Astrocyte (in vitro differentiated cells and primary cell): ENCODE measurements around the gene KIAA1614. TPM values are rescaled to one million over a fixed set of nuclear protein-coding genes. Genes with fewer than 3 reads are reported as not detected.

ENCODE experiments used
- DNase-seq: peaks from one replicate; pipeline ENCODE4 v3.0.0-alpha.2; 2010; ENCODE audit warnings: low read depth
- FAIRE-seq: peaks from 2 replicates; lab custom pipeline; 2011; peaks lifted over from hg19 to GRCh38; lab: Jason Lieb, UNC
- H2AFZ ChIP-seq: 2 replicates; pipeline ENCODE4 v1.6.0; 2012; ENCODE audit warnings: low read depth, low read length, inconsistent platforms
- H3K27ac ChIP-seq: 2 replicates; pipeline ENCODE4 v1.5.1; 2011; ENCODE audit warnings: low read depth, low read length, inconsistent platforms
- H3K27me3 ChIP-seq: 2 replicates; pipeline ENCODE4 v1.6.0; 2011; ENCODE audit warnings: low read length, inconsistent platforms; ENCODE audit not compliant: insufficient read depth
- H3K36me3 ChIP-seq: 2 replicates; pipeline ENCODE4 v1.5.1; 2011; ENCODE audit warnings: low read length, inconsistent platforms; ENCODE audit not compliant: insufficient read depth
- H3K4me1 ChIP-seq: 2 replicates; pipeline ENCODE4 v1.5.1; 2011; ENCODE audit warnings: low read length, inconsistent platforms; ENCODE audit not compliant: insufficient read depth
- H3K4me2 ChIP-seq: 2 replicates; pipeline ENCODE4 v1.6.0; 2012; ENCODE audit warnings: low read length, inconsistent platforms
- H3K4me3 ChIP-seq: 2 replicates; pipeline ENCODE4 v1.5.1; 2011; ENCODE audit warnings: low read depth, mild to moderate bottlenecking, low read length, inconsistent platforms; ENCODE audit not compliant: insufficient read depth
- H3K79me2 ChIP-seq: 2 replicates; pipeline ENCODE4 v1.6.0; 2012; ENCODE audit warnings: mild to moderate bottlenecking, low read length, inconsistent platforms; ENCODE audit not compliant: insufficient read depth
- H3K9ac ChIP-seq: 2 replicates; pipeline ENCODE4 v1.6.0; 2012; ENCODE audit warnings: mild to moderate bottlenecking, low read length, inconsistent platforms
- H3K9me3 ChIP-seq: 2 replicates; pipeline ENCODE4 v1.5.1; 2012; ENCODE audit warnings: low read depth, mild to moderate bottlenecking, low read length, inconsistent platforms; ENCODE audit not compliant: insufficient read depth
- H4K20me1 ChIP-seq: 2 replicates; pipeline ENCODE4 v1.6.0; 2012; ENCODE audit warnings: low read length, inconsistent platforms; ENCODE audit not compliant: insufficient read depth
- H3K27ac Mint-ChIP-seq: one replicate; pipeline ENCODE4 v1.8.0; 2021; ENCODE audit warnings: mild to moderate bottlenecking, mixed read lengths; ENCODE audit not compliant: unreplicated experiment
- H3K27me3 Mint-ChIP-seq: one replicate; pipeline ENCODE4 v1.8.0; 2021; ENCODE audit warnings: low read depth, mixed read lengths; ENCODE audit not compliant: unreplicated experiment
- H3K36me3 Mint-ChIP-seq: one replicate; pipeline ENCODE4 v1.8.0; 2021; ENCODE audit warnings: low read depth, mixed read lengths; ENCODE audit not compliant: unreplicated experiment
- H3K4me1 Mint-ChIP-seq: one replicate; pipeline ENCODE4 v1.8.0; 2021; ENCODE audit warnings: low read depth, mixed read lengths; ENCODE audit not compliant: unreplicated experiment
- H3K4me3 Mint-ChIP-seq: one replicate; pipeline ENCODE4 v1.8.0; 2021; ENCODE audit warnings: mild to moderate bottlenecking, moderate library complexity, mixed read lengths; ENCODE audit not compliant: unreplicated experiment
- H3K9me3 Mint-ChIP-seq: one replicate; pipeline ENCODE4 v1.8.0; 2021; ENCODE audit warnings: mild to moderate bottlenecking, mixed read lengths; ENCODE audit not compliant: unreplicated experiment
- EZH2 ChIP-seq: IDR thresholded peaks from 2 replicates; pipeline ENCODE4 v1.6.1; 2012; ENCODE audit warnings: mild to moderate bottlenecking, low read length, inconsistent platforms; ENCODE audit not compliant: insufficient read depth
- total RNA-seq: library from RNA; stranded (reverse); gene quantifications from 2 replicates; pipeline ENCODE4 v1.2.1, GENCODE V29; 2021
- TF ChIP-seq, protein P1 (sequence below): IDR thresholded peaks from 2 replicates; pipeline ENCODE4 v1.5.1; 2011; ENCODE audit warnings: low read depth, mild to moderate bottlenecking, inconsistent platforms, low read length, moderate library complexity; ENCODE audit not compliant: insufficient read depth

Gene KIAA1614
- total RNA-seq, 1 donor from 2014 or later: 0.84 TPM

DNA sequence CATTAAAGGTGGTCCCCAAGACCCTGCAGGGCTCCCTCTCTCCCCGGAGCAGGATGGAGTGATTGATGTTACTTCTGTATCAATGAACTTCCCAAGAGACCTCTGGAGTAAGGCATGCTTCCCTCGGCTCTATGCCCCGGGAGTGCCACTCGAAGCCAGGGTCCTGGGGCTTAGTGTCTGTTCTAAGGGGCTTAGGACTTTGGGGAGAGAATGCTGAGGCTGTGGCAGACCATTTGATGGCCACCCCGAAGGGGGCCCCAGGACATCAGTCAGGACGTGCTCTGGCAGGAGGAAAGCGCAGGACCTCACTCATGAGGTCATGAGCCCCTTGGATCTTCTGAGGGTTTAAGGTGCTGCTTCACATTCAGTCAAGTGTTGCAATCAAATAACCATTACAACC lies 7.5 kb downstream of the KIAA1614 start:
- H3K27me3 ChIP-seq: no peaks in the 10 kb centered on the region
- Mint-ChIP-seq H3K27me3 (peaks cover 22% of the 10 kb centered on the region), H3K4me1 (peaks cover 18% of the 10 kb centered on the region), H3K36me3 (peaks cover 4% of the 10 kb centered on the region), H3K9me3 (no peaks in the 10 kb centered on the region), H3K4me3 (no peak overlapping the region), H3K27ac (no peak overlapping the region)
- no peaks in the 10 kb centered on the region for H3K36me3 ChIP-seq
- H3K79me2 ChIP-seq: no peaks in the 10 kb centered on the region
- no peak overlapping the region for H3K9ac ChIP-seq
- H2AFZ ChIP-seq: no peak overlapping the region
- no peak for DNase-seq
- H3K27ac ChIP-seq: no peak overlapping the region
- H4K20me1 ChIP-seq: no peaks in the 10 kb centered on the region
- FAIRE-seq: no peak
- TF ChIP-seq, protein P1, sequence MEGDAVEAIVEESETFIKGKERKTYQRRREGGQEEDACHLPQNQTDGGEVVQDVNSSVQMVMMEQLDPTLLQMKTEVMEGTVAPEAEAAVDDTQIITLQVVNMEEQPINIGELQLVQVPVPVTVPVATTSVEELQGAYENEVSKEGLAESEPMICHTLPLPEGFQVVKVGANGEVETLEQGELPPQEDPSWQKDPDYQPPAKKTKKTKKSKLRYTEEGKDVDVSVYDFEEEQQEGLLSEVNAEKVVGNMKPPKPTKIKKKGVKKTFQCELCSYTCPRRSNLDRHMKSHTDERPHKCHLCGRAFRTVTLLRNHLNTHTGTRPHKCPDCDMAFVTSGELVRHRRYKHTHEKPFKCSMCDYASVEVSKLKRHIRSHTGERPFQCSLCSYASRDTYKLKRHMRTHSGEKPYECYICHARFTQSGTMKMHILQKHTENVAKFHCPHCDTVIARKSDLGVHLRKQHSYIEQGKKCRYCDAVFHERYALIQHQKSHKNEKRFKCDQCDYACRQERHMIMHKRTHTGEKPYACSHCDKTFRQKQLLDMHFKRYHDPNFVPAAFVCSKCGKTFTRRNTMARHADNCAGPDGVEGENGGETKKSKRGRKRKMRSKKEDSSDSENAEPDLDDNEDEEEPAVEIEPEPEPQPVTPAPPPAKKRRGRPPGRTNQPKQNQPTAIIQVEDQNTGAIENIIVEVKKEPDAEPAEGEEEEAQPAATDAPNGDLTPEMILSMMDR: no peak
- TF ChIP-seq EZH2: no peak
- H3K9me3 ChIP-seq: no peaks in the 10 kb centered on the region
- no peak overlapping the region for H3K4me3 ChIP-seq
- H3K4me2 ChIP-seq: no peak overlapping the region
- no peaks in the 10 kb centered on the region for H3K4me1 ChIP-seq

DNA sequence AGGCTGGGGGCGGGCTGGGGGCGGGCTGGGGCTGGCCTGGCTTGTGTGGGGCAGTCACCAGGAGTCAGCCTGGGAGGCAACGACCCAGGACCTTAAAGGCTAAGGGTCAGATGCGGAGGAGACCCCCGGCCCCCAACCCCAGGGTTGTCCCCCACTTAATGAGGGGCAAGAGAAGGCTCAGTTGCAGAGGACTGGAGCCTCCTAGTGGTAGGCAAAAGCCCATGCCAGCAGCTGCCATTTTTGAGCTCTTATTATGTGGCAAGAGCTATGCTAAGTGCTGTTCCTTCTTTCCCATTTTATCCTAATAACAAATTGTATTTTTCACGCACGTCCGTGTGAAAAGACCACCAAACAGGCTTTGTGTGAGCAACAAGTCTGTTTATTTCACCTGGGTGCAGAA lies 8.0 kb downstream of the KIAA1614 start:
- no peak overlapping the region for H3K4me3 ChIP-seq
- no peaks in the 10 kb centered on the region for H3K4me1 ChIP-seq
- no peaks in the 10 kb centered on the region for H3K9me3 ChIP-seq
- H3K36me3 ChIP-seq: no peaks in the 10 kb centered on the region
- H3K9ac ChIP-seq: no peak overlapping the region
- Mint-ChIP-seq H3K4me1 (peaks cover 18% of the 10 kb centered on the region), H3K36me3 (peaks cover 2% of the 10 kb centered on the region), H3K9me3 (no peaks in the 10 kb centered on the region), H3K4me3 (no peak overlapping the region), H3K27me3 (peaks cover 17% of the 10 kb centered on the region), H3K27ac (no peak overlapping the region)
- FAIRE-seq: no peak
- no peaks in the 10 kb centered on the region for H3K27me3 ChIP-seq
- TF ChIP-seq EZH2: no peak
- TF ChIP-seq, protein P1: no peak
- no peak overlapping the region for H3K27ac ChIP-seq
- no peak for DNase-seq
- H3K79me2 ChIP-seq: no peaks in the 10 kb centered on the region
- no peak overlapping the region for H2AFZ ChIP-seq
- H4K20me1 ChIP-seq: no peaks in the 10 kb centered on the region
- H3K4me2 ChIP-seq: no peak overlapping the region

DNA sequence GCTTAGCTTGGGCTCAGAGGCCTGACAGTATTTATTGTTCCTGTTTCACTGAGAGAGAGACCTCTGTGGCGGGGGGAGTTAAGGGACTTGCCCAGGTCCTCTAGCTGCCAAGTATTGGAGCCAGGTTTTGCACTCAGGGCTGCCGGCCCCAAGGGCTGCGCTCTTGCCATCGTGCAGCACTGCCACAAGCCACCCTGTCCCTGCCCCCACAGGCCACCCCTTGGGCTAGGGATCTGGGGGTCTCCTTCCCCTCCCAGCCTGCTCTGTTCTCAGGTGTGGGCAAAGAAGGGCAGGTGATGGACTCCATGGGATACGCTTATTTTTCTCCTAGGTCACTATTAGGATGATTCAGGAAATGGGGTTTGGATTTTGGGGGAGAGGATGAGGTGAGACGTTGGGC lies 8.7 kb downstream of the KIAA1614 start:
- H3K36me3 Mint-ChIP-seq: peaks cover 2% of the 10 kb centered on the region
- H3K4me1 Mint-ChIP-seq: peaks cover 21% of the 10 kb centered on the region
- H3K27ac ChIP-seq: no peak overlapping the region
- H3K9ac ChIP-seq: no peak overlapping the region
- no peak overlapping the region for H2AFZ ChIP-seq
- no peak overlapping the region for H3K4me2 ChIP-seq
- H3K27ac Mint-ChIP-seq: no peak overlapping the region
- FAIRE-seq (no peak), DNase-seq (no peak)
- peaks cover 14% of the 10 kb centered on the region for H3K27me3 Mint-ChIP-seq
- no peak overlapping the region for H3K4me3 Mint-ChIP-seq
- H3K27me3 ChIP-seq: no peaks in the 10 kb centered on the region
- H3K79me2 ChIP-seq: no peaks in the 10 kb centered on the region
- H3K9me3 ChIP-seq: no peaks in the 10 kb centered on the region
- H3K4me3 ChIP-seq: no peak overlapping the region
- TF ChIP-seq EZH2: no peak
- TF ChIP-seq, protein P1: no peak
- H3K9me3 Mint-ChIP-seq: no peaks in the 10 kb centered on the region
- H3K4me1 ChIP-seq: peaks cover under 1% of the 10 kb centered on the region
- no peaks in the 10 kb centered on the region for H4K20me1 ChIP-seq
- H3K36me3 ChIP-seq: no peaks in the 10 kb centered on the region
